ENCODE measurements around the gene FAM110A. TPM values are rescaled to one million over a fixed set of nuclear protein-coding genes. Genes with fewer than 3 reads are reported as not detected.

FAM110A gene
- polyA plus RNA-seq, 2 of the 4 experiments (the other 2 are of a cell fraction), result 3.1 to 4.4 TPM

DNA sequence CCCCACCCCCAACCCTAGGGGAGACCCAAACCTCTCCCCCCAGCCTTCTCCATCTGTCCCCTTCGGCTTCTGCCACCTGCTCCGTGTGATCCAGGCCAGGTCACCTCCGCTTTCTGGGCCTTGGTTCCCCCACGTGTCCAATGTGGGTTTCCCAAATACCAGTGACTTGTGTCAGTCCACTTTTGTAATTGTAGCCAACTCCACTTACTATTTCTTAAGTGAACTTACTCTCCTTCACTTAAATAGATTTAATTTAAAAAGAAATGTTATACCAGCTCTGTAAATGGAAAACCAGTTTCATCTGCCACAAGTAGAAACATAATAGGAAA is 10.0 kb upstream of the FAM110A start (continued):
- TF ChIP-seq, protein P1, sequence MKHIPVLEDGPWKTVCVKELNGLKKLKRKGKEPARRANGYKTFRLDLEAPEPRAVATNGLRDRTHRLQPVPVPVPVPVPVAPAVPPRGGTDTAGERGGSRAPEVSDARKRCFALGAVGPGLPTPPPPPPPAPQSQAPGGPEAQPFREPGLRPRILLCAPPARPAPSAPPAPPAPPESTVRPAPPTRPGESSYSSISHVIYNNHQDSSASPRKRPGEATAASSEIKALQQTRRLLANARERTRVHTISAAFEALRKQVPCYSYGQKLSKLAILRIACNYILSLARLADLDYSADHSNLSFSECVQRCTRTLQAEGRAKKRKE (CRISPR knock-in tag; IDR thresholded peaks at IDR 0.05; ENCODE audit: low read depth), result no peak
- no peak for TF ChIP-seq CBX2 (IDR thresholded peaks at IDR 0.05; ENCODE audit: borderline replicate concordance, low read depth)

DNA sequence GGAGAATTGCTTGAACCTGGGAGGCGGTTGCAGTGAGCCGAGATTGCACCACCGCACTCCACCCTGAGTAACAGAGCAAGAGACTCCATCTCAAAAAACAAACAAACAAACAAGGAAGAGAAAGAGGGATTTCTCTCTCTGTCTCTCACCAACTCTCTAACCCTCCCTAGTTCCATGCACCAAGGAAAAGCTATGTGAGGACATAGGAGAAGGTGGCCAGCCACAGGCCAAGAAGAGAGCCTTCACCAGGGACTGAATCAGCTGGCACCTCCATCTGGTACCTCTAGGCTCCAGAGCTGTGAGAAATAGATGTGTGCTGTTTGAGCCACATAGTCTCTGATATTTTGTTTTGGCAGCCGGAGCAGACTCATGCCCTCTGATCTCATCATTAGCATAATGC is 9.0 kb upstream of the FAM110A start:
- ATAC-seq, result no peak
- WGBS (ENCODE audit: missing lambda C conversion rate), result 92% methylated on average over 4 of the region's 4 CpGs
- no peaks in the 10 kb centered on the region for H3K4me1 ChIP-seq
- H3K27ac ChIP-seq, result no peak overlapping the region
- no peak for FAIRE-seq
- no peak overlapping the region for H3K4me3 ChIP-seq
- POLR2A ChIA-PET, result interaction anchor here (1.3 kb wide), 1 partner anchor 9 kb away, joined by 4 read pairs; the partner anchor contains the start of gene FAM110A
- H3K4me2 ChIP-seq, result no peak overlapping the region
- TF ChIP-seq BHLHE40 (IDR thresholded peaks at IDR 0.05; ENCODE audit: low read depth, low read length) (no peak), CBX2 (IDR thresholded peaks at IDR 0.05; ENCODE audit: borderline replicate concordance, low read depth) (no peak)
- TF ChIP-seq, protein P2, sequence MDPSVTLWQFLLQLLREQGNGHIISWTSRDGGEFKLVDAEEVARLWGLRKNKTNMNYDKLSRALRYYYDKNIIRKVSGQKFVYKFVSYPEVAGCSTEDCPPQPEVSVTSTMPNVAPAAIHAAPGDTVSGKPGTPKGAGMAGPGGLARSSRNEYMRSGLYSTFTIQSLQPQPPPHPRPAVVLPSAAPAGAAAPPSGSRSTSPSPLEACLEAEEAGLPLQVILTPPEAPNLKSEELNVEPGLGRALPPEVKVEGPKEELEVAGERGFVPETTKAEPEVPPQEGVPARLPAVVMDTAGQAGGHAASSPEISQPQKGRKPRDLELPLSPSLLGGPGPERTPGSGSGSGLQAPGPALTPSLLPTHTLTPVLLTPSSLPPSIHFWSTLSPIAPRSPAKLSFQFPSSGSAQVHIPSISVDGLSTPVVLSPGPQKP (IDR thresholded peaks at IDR 0.05; ENCODE audit: low read depth, low read length), result no peak
- CTCF ChIA-PET, result interaction anchor here (0.7 to 22.7 kb wide), 4 partner anchors 8 to 172 kb away, joined by 3 to 872 read pairs (median 10); no protein-coding TSS in a partner anchor
- no peak for DNase-seq (ENCODE audit: low read depth in 1 of 2, low spot score in 1 of 2)
- no peaks in the 10 kb centered on the region for H3K9me3 ChIP-seq

DNA sequence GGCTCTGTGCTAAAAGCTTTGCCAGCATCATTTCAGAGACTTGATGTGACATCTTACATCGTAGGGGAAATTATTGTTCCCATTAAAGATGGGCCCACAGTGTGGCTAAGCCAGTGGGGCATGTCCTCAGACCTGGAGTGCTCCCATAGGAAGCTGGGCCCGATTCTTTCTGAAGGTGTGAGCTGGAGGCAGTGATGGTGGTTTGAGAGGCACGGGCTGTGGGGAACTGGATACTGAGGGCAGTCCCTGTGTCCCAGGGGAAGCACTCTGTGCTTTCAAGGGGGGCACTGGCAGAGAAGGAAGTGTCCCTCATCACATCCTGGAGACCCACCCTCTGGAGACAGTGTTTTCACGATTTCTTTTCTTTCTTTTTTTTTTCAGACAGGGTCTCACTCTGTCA is 8.6 kb upstream of the FAM110A start:
- Histone ChIP-seq H3K27ac (no peak overlapping the region), H3K4me3 (no peak overlapping the region), H3K9me3 (no peaks in the 10 kb centered on the region), H3K4me2 (no peak overlapping the region), H3K4me1 (no peaks in the 10 kb centered on the region)
- no peak for DNase-seq (ENCODE audit: low read depth in 1 of 2, low spot score in 1 of 2)
- POLR2A ChIA-PET, result interaction anchor here (1.3 kb wide), 1 partner anchor 9 kb away, joined by 4 read pairs; the partner anchor contains the start of gene FAM110A
- 40% methylated on average over 4 of the region's 4 CpGs for WGBS (ENCODE audit: missing lambda C conversion rate)
- TF ChIP-seq CHD4 (IDR thresholded peaks at IDR 0.05; ENCODE audit: borderline replicate concordance) (no peak), ZSCAN20 (CRISPR knock-in tag; IDR thresholded peaks at IDR 0.05) (no peak), MAZ (IDR thresholded peaks at IDR 0.05; ENCODE audit: borderline replicate concordance, low read depth, low read length) (no peak), BHLHE40 (IDR thresholded peaks at IDR 0.05; ENCODE audit: low read depth, low read length) (no peak), EP300 (IDR thresholded peaks at IDR 0.05) (no peak), RCOR1 (IDR thresholded peaks at IDR 0.05; ENCODE audit: low read depth, low read length) (no peak), RARB (CRISPR knock-in tag; IDR thresholded peaks at IDR 0.05) (no peak), MAFK (IDR thresholded peaks at IDR 0.05; ENCODE audit: partially characterized antibody) (no peak), TP53 (CRISPR knock-in tag; IDR thresholded peaks at IDR 0.05) (no peak), HOXA7 (CRISPR knock-in tag; IDR thresholded peaks at IDR 0.05) (no peak), CEBPB (IDR thresholded peaks at IDR 0.05) (no peak), ZC3H11A (IDR thresholded peaks at IDR 0.05) (no peak), POLR2AphosphoS2 (conservative IDR thresholded peaks at IDR 0.05; ENCODE audit: low read length) (no peak), RFX5 (IDR thresholded peaks at IDR 0.05) (no peak)
- TF ChIP-seq, protein P3, sequence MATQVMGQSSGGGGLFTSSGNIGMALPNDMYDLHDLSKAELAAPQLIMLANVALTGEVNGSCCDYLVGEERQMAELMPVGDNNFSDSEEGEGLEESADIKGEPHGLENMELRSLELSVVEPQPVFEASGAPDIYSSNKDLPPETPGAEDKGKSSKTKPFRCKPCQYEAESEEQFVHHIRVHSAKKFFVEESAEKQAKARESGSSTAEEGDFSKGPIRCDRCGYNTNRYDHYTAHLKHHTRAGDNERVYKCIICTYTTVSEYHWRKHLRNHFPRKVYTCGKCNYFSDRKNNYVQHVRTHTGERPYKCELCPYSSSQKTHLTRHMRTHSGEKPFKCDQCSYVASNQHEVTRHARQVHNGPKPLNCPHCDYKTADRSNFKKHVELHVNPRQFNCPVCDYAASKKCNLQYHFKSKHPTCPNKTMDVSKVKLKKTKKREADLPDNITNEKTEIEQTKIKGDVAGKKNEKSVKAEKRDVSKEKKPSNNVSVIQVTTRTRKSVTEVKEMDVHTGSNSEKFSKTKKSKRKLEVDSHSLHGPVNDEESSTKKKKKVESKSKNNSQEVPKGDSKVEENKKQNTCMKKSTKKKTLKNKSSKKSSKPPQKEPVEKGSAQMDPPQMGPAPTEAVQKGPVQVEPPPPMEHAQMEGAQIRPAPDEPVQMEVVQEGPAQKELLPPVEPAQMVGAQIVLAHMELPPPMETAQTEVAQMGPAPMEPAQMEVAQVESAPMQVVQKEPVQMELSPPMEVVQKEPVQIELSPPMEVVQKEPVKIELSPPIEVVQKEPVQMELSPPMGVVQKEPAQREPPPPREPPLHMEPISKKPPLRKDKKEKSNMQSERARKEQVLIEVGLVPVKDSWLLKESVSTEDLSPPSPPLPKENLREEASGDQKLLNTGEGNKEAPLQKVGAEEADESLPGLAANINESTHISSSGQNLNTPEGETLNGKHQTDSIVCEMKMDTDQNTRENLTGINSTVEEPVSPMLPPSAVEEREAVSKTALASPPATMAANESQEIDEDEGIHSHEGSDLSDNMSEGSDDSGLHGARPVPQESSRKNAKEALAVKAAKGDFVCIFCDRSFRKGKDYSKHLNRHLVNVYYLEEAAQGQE (IDR thresholded peaks at IDR 0.05), result no peak
- TF ChIP-seq, protein P4, sequence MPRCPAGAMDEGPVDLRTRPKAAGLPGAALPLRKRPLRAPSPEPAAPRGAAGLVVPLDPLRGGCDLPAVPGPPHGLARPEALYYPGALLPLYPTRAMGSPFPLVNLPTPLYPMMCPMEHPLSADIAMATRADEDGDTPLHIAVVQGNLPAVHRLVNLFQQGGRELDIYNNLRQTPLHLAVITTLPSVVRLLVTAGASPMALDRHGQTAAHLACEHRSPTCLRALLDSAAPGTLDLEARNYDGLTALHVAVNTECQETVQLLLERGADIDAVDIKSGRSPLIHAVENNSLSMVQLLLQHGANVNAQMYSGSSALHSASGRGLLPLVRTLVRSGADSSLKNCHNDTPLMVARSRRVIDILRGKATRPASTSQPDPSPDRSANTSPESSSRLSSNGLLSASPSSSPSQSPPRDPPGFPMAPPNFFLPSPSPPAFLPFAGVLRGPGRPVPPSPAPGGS (IDR thresholded peaks at IDR 0.05), result no peak
- TF ChIP-seq, protein P2 (IDR thresholded peaks at IDR 0.05; ENCODE audit: low read depth, low read length), result no peak
- FAIRE-seq, result no peak
- ATAC-seq, result no peak
- CTCF ChIA-PET, result interaction anchor here (0.7 to 22.7 kb wide), 5 partner anchors 9 to 173 kb away, joined by 3 to 872 read pairs (median 5); no protein-coding TSS in a partner anchor
